ENCODE results near the gene TTC12.

TTC12 gene

GRCh38 chr11:113408206-113408605, 93.8 kb downstream of the TTC12 start:
- no peak for DNase-seq

DNA sequence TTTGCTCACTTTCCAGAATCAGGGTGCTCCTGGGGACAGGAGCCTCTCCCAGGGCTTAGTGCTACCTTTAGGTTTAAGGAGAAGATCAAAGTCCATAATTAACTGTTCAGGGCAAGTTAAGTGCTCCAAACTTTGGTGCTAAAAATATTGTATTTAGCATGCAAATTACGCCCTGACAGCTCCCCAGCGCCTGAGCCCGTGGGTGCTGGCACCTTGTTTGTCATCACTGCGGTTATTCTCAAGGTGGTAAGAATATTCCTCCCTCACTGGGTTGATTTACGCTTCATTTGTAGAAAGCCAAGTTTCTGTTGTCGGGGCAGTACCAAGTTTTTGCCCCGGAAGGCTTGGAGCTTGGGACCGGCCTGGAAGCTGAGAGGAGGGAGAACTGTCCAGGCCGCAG, 94.5 kb downstream of the TTC12 start:
- DNase-seq: no peak

GRCh38 chr11:113409526-113409925, 95.1 kb downstream of the TTC12 start:
- DNase-seq: no peak

- no peak for DNase-seq
Observed at GRCh38 chr11:113410414-113411135, 96.2 kb downstream of the TTC12 start.

DNA sequence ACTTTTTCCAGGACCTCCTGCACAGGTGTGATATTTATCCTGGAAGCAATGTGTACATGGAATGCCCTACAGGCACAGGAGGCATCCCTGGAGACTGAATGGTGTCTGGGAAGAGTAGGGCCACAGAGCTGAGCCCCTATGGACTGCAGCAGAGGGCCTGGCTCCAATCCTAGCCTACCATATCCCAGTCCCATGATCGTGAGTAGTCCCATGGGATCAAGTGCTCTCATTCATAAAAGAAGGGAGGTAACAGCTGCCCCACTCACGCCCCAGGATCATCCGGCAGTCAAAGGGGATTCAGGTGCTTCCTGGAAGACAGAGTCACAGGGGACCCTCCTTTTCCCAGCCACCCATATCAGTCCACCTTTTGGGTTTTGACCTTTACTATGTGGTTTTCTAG, 97.2 kb downstream of the TTC12 start:
- DNase-seq: no peak

GRCh38 chr11:113412675-113413074, 98.3 kb downstream of the TTC12 start:
- no peak for DNase-seq

- no peak for DNase-seq
Observed at GRCh38 chr11:113415343-113415742, 101.0 kb downstream of the TTC12 start.

Measured in NCI-H446 (cell line).